ENCODE results near the gene CLCNKA. TPM values are rescaled to one million over a fixed set of nuclear protein-coding genes. Genes with fewer than 3 reads are reported as not detected.
"Not testable (repeated sequence)": the region's sequence is repeated elsewhere in the genome, so short reads cannot be mapped to it uniquely, and the experiment has no call there.

Gene CLCNKA
- total and polyA plus RNA-seq, 7 experiments from 2014 or later: not detected

GRCh38 chr1:16055613-16056520 is 34.0 kb downstream of the CLCNKA start:
- Mint-ChIP-seq H3K27me3 (peaks cover 0 to 4% (median 0%) of the 10 kb centered on the region in 5 donors), H3K36me3 (no peaks in the 10 kb centered on the region), H3K4me3 (peak overlapping the region in 2 of 10 donors; percentile 17 to 43), H3K4me1 (peaks cover 5 to 6% (median 6%) of the 10 kb centered on the region in 7 donors), H3K27ac (peak overlapping the region in 4 of 9 donors; percentile 45 to 76 (median 68)), H3K9me3 (no peaks in the 10 kb centered on the region)
- CTCF ChIA-PET: interaction anchor here (1.1 to 2.5 kb wide), 4 partner anchors 46 to 265 kb away, joined by 3 to 10 read pairs (median 6); no protein-coding TSS in a partner anchor
- peak; percentile 97 for ATAC-seq
- no peak overlapping the region for H3K4me3 ChIP-seq (ENCODE audit: low read length)
- DNase-seq: peak; percentile 71 to 87 (median 78)
- no peak overlapping the region for H3K27ac ChIP-seq (ENCODE audit: low read depth, low read length)
- intact Hi-C loops (cut with micrococcal nuclease): loop anchor here (1.0 kb wide), 3 partner anchors 47 to 264 kb away; no protein-coding TSS in a partner anchor
- H3K4me1 ChIP-seq (ENCODE audit: control insufficient read depth in 2 of 2, insufficient read depth in 2 of 2, low read length in 2 of 2): no peaks in the 10 kb centered on the region
- POLR2A ChIA-PET: no interaction called here
- H3K36me3 ChIP-seq (ENCODE audit: control insufficient read depth in 2 of 3, insufficient read depth in 3 of 3, low read length in 3 of 3): no peaks in the 10 kb centered on the region
- no peaks in the 10 kb centered on the region for H3K27me3 ChIP-seq (ENCODE audit: control insufficient read depth in 2 of 2, insufficient read depth in 2 of 2, low read length in 2 of 2)
- H3K9me3 ChIP-seq (ENCODE audit: control insufficient read depth in 2 of 3, low read length in 3 of 3): no peaks in the 10 kb centered on the region

- ATAC-seq; DNase-seq; H3K4me1 Mint-ChIP-seq; H3K27me3 ChIP-seq (ENCODE audit: control insufficient read depth in 2 of 2, insufficient read depth in 2 of 2, low read length in 2 of 2); POLR2A ChIA-PET; H3K4me3 ChIP-seq (ENCODE audit: low read length); H3K27ac ChIP-seq (ENCODE audit: low read depth, low read length); H3K27ac Mint-ChIP-seq; H3K36me3 ChIP-seq (ENCODE audit: control insufficient read depth in 2 of 3, insufficient read depth in 3 of 3, low read length in 3 of 3); H3K27me3 Mint-ChIP-seq; H3K9me3 Mint-ChIP-seq; H3K36me3 Mint-ChIP-seq; H3K4me1 ChIP-seq (ENCODE audit: control insufficient read depth in 2 of 2, insufficient read depth in 2 of 2, low read length in 2 of 2); H3K9me3 ChIP-seq (ENCODE audit: control insufficient read depth in 2 of 3, low read length in 3 of 3): not testable (repeated sequence)
- H3K4me3 Mint-ChIP-seq: peak overlapping the region in 1 of 10 donors; percentile 17
- CTCF ChIA-PET: interaction anchor here (0.6 to 2.3 kb wide), 2 partner anchors 47 to 65 kb away, joined by 4 to 10 read pairs; no protein-coding TSS in a partner anchor
- intact Hi-C loops (cut with micrococcal nuclease): loop anchor here (1.0 kb wide), 3 partner anchors 47 to 264 kb away; no protein-coding TSS in a partner anchor
These were observed 34.7 kb downstream of the CLCNKA start for GRCh38 chr1:16056521-16056912.

- POLR2A ChIA-PET: not testable (repeated sequence)
These were observed 35.6 kb downstream of the CLCNKA start for GRCh38 chr1:16057314-16057915.

GRCh38 chr1:16058394-16059120 is 36.7 kb downstream of the CLCNKA start:
- DNase-seq; ATAC-seq; H3K36me3 ChIP-seq (ENCODE audit: control insufficient read depth in 2 of 3, insufficient read depth in 3 of 3, low read length in 3 of 3); intact Hi-C loops (cut with micrococcal nuclease); H3K4me1 ChIP-seq (ENCODE audit: control insufficient read depth in 2 of 2, insufficient read depth in 2 of 2, low read length in 2 of 2); H3K27ac Mint-ChIP-seq; H3K4me3 Mint-ChIP-seq; H3K27ac ChIP-seq (ENCODE audit: low read depth, low read length); H3K9me3 Mint-ChIP-seq; H3K27me3 Mint-ChIP-seq; H3K27me3 ChIP-seq (ENCODE audit: control insufficient read depth in 2 of 2, insufficient read depth in 2 of 2, low read length in 2 of 2); H3K4me3 ChIP-seq (ENCODE audit: low read length); H3K9me3 ChIP-seq (ENCODE audit: control insufficient read depth in 2 of 3, low read length in 3 of 3); CTCF ChIA-PET; H3K36me3 Mint-ChIP-seq; H3K4me1 Mint-ChIP-seq; POLR2A ChIA-PET: not testable (repeated sequence)

More at GRCh38 chr1:16057314-16057915, 35.6 kb downstream of the CLCNKA start:
- H3K27me3 Mint-ChIP-seq; H3K4me3 Mint-ChIP-seq; ATAC-seq; H3K4me3 ChIP-seq (ENCODE audit: low read length); H3K27ac Mint-ChIP-seq; H3K4me1 Mint-ChIP-seq; H3K36me3 Mint-ChIP-seq; intact Hi-C loops (cut with micrococcal nuclease); H3K36me3 ChIP-seq (ENCODE audit: control insufficient read depth in 2 of 3, insufficient read depth in 3 of 3, low read length in 3 of 3); H3K9me3 ChIP-seq (ENCODE audit: control insufficient read depth in 2 of 3, low read length in 3 of 3); H3K9me3 Mint-ChIP-seq; H3K27ac ChIP-seq (ENCODE audit: low read depth, low read length); H3K27me3 ChIP-seq (ENCODE audit: control insufficient read depth in 2 of 2, insufficient read depth in 2 of 2, low read length in 2 of 2); H3K4me1 ChIP-seq (ENCODE audit: control insufficient read depth in 2 of 2, insufficient read depth in 2 of 2, low read length in 2 of 2); DNase-seq: not testable (repeated sequence)
- CTCF ChIA-PET: interaction anchor here (0.6 kb wide), 1 partner anchor 66 kb away, joined by 4 read pairs; no protein-coding TSS in a partner anchor

- Histone ChIP-seq H3K36me3 (ENCODE audit: control insufficient read depth in 2 of 3, insufficient read depth in 3 of 3, low read length in 3 of 3) (no peaks in the 10 kb centered on the region), H3K27me3 (ENCODE audit: control insufficient read depth in 2 of 2, insufficient read depth in 2 of 2, low read length in 2 of 2) (no peaks in the 10 kb centered on the region), H3K4me3 (ENCODE audit: low read length) (no peak overlapping the region), H3K9me3 (ENCODE audit: control insufficient read depth in 2 of 3, low read length in 3 of 3) (no peaks in the 10 kb centered on the region), H3K4me1 (ENCODE audit: control insufficient read depth in 2 of 2, insufficient read depth in 2 of 2, low read length in 2 of 2) (peaks cover 0 to 4% of the 10 kb centered on the region in 2 donors), H3K27ac (ENCODE audit: low read depth, low read length) (no peak overlapping the region)
- Mint-ChIP-seq H3K27ac (no peak overlapping the region), H3K27me3 (peaks cover 0 to 22% (median 8%) of the 10 kb centered on the region in 5 donors), H3K4me1 (peaks cover 6 to 25% (median 9%) of the 10 kb centered on the region in 7 donors), H3K9me3 (no peaks in the 10 kb centered on the region), H3K4me3 (no peak overlapping the region), H3K36me3 (no peaks in the 10 kb centered on the region)
- ChIA-PET POLR2A (no interaction called here), CTCF (interaction anchor here (1.2 kb wide), 1 partner anchor 125 kb away, joined by 3 read pairs; no protein-coding TSS in a partner anchor)
- DNase-seq (no peak), ATAC-seq (no peak)
- intact Hi-C loops (cut with micrococcal nuclease): no loop called here
These were observed 39.4 kb downstream of the CLCNKA start for GRCh38 chr1:16061266-16061665.

- H3K27me3 ChIP-seq (ENCODE audit: control insufficient read depth in 2 of 2, insufficient read depth in 2 of 2, low read length in 2 of 2); H3K9me3 Mint-ChIP-seq; H3K27ac ChIP-seq (ENCODE audit: low read depth, low read length); H3K36me3 Mint-ChIP-seq; CTCF ChIA-PET; ATAC-seq; H3K36me3 ChIP-seq (ENCODE audit: control insufficient read depth in 2 of 3, insufficient read depth in 3 of 3, low read length in 3 of 3); intact Hi-C loops (cut with micrococcal nuclease); DNase-seq; H3K4me1 ChIP-seq (ENCODE audit: control insufficient read depth in 2 of 2, insufficient read depth in 2 of 2, low read length in 2 of 2); POLR2A ChIA-PET; H3K4me3 Mint-ChIP-seq; H3K9me3 ChIP-seq (ENCODE audit: control insufficient read depth in 2 of 3, low read length in 3 of 3); H3K4me3 ChIP-seq (ENCODE audit: low read length): not testable (repeated sequence)
- peaks cover 6 to 25% (median 9%) of the 10 kb centered on the region in 7 donors for H3K4me1 Mint-ChIP-seq
- peaks cover 0 to 22% (median 8%) of the 10 kb centered on the region in 5 donors for H3K27me3 Mint-ChIP-seq
- H3K27ac Mint-ChIP-seq: peak overlapping the region in 1 of 9 donors; percentile 12
These were observed 40.3 kb downstream of the CLCNKA start for GRCh38 chr1:16061989-16062686.
